ENCODE data around the gene CTBS.
"Not testable (repeated sequence)": the region's sequence is repeated elsewhere in the genome, so short reads cannot be mapped to it uniquely, and the experiment has no call there.

CTBS gene

DNA sequence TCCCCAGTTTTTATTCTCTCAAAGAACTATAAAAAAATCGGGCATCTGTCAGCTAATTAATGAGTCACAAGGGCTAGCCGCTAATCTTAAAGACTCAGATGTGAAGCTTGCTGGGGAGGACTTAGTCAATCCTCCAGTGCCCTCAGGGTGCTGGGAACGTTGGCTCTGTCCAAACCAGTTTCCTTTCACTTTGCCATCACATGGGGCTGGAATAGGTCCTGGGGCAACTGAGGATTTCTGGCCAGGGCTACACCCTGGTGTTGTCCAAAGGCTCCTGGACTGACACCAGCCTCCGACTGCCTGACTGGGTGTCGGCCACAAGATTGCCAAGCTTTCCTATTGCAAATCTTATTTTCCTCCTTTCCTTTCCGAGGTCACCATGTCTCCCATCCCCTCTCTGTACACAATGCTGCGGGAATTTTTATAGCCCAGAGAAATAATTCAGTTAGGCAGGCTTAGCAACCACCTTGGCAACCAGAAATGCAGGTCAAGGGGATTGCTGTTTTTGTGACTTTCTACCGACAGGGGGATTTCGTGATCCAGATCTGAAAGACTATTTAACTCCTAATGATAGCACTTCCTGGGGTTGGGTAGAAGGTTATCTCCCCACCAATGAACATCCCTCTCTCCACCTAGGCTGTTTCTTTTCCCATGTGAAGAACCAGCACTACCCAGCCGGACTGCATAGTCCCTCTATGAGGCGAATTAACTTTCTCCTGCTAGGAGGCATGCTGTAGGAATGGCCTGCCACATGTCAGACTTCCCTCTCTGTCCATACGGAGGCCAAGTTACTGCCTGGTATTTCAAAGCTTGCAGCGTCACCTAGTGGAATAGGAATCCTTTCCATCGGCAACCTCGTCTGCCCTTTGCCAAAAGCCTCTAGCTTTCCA lies 29.9 kb upstream of the CTBS start:
- DNase-seq (ENCODE audit: low read depth), result peak; percentile 95
- H3K4me3 ChIP-seq (ENCODE audit: control insufficient read depth, low read depth, low read length), result peak overlapping the region; percentile 31
- TF ChIP-seq, protein P1, sequence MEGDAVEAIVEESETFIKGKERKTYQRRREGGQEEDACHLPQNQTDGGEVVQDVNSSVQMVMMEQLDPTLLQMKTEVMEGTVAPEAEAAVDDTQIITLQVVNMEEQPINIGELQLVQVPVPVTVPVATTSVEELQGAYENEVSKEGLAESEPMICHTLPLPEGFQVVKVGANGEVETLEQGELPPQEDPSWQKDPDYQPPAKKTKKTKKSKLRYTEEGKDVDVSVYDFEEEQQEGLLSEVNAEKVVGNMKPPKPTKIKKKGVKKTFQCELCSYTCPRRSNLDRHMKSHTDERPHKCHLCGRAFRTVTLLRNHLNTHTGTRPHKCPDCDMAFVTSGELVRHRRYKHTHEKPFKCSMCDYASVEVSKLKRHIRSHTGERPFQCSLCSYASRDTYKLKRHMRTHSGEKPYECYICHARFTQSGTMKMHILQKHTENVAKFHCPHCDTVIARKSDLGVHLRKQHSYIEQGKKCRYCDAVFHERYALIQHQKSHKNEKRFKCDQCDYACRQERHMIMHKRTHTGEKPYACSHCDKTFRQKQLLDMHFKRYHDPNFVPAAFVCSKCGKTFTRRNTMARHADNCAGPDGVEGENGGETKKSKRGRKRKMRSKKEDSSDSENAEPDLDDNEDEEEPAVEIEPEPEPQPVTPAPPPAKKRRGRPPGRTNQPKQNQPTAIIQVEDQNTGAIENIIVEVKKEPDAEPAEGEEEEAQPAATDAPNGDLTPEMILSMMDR (conservative IDR thresholded peaks at IDR 0.05; ENCODE audit: control insufficient read depth, insufficient read depth, low read depth, low read length), result peak; percentile 70

DNA sequence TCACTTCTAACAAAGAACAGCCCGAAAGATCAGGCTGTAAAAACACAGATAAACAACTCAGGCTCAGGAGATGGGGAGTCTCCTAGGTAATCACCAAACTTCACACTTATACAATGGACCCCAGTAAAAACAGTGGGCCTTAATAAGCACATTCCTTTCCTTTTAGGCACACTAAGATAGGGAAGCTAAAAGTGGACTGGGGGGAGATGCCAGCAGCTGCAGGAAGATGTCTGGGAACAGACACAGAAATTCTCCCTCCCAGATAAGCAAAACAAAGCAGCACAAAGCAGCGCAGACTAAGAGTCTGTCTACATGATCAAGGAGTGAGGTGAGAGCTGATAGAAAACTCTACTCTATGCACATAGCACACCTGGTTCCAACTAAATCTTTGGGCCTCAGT lies 29.0 kb upstream of the CTBS start:
- no peak overlapping the region for H3K4me3 ChIP-seq (ENCODE audit: control insufficient read depth, low read depth, low read length)
- TF ChIP-seq, protein P1 (conservative IDR thresholded peaks at IDR 0.05; ENCODE audit: control insufficient read depth, insufficient read depth, low read depth, low read length), result no peak
- peak; percentile 16 for DNase-seq (ENCODE audit: low read depth)

DNA sequence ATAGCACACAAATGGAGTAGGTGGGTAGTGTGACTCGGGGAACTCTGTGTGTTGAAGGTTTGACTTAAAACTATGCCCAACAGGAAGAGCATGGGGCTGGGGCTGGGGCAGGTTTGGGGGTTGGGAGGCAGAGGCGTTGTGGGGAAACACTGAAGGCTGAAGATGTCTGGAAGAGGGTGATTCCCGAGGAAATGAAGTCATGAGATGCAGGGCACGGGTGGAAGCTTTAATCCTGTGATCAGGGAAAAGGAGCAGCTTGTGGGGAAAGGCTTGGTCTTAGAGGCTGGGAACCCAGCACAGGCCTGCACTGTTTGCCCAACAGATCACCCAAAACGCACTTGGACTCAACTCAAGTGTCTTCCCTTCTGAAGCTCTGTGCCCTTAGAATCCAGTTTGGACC lies 26.6 kb upstream of the CTBS start:
- no peak for DNase-seq (ENCODE audit: low read depth)
- TF ChIP-seq, protein P1 (conservative IDR thresholded peaks at IDR 0.05; ENCODE audit: control insufficient read depth, insufficient read depth, low read depth, low read length), result no peak
- H3K4me3 ChIP-seq (ENCODE audit: control insufficient read depth, low read depth, low read length), result no peak overlapping the region

DNA sequence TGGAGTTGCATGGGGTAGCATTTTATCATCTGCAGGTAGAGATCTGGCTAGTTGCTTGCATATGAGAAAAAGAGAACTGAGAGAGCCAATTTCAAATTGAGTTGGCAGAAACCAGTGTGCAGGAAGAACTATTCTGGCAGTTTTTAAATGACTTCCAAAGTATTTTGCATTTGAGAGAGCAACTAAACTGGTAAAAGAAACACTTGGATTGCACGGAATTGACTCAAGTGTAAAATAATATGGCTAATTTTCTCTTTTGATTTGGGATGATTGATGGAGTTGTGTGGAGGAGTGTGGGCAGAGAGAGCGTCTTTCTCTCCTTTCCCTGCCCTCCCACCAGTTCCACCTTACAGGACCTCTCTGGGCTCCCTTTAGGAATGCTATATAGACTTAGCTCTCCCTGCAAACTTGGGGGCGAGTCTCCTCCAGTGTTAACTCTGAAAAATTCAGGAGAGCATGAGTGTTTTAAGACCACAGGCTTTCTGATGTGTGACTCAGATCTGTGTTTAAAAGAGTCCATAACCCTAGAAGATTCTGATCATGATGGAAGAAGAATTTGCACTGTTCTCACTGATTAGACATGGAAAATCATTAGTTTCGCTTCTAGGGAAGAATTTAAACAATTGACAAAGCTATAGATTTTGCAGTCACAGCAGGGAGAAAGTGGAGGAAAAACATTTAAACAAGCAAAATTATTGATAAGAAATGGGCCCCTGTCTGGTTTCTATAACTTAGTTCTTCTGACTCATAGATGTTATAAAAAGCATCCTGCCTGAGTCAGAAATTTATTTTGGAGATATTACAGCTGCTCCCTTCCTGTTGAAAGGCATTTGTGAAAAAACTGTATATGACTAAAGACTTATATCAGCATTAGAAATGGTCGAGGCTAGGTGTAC lies 24.9 kb upstream of the CTBS start:
- peak; percentile 88 for DNase-seq (ENCODE audit: low read depth)
- no peak overlapping the region for H3K4me3 ChIP-seq (ENCODE audit: control insufficient read depth, low read depth, low read length)
- TF ChIP-seq, protein P1 (conservative IDR thresholded peaks at IDR 0.05; ENCODE audit: control insufficient read depth, insufficient read depth, low read depth, low read length), result no peak

DNA sequence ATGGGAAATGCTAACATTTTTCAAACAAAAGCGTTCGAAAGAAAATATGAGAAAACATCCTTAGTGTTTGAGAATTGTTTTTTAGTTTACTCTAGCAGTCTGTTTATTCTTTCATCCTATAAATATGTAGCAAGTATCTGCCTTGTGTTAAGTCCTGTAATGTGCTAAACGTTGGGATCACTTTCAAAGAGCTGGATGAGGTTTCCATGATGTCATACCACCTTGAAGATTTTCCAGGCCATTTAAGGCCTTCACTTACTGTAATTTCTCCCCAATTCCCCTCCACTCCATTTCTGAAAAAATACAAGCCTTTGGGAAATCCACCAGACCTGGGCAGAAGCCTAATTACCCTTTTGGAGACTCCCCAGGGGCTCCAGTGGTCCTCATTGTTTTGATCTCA lies 24.2 kb upstream of the CTBS start:
- DNase-seq (ENCODE audit: low read depth), result peak; percentile 66
- H3K4me3 ChIP-seq (ENCODE audit: control insufficient read depth, low read depth, low read length), result no peak overlapping the region
- TF ChIP-seq, protein P1 (conservative IDR thresholded peaks at IDR 0.05; ENCODE audit: control insufficient read depth, insufficient read depth, low read depth, low read length), result no peak

DNA sequence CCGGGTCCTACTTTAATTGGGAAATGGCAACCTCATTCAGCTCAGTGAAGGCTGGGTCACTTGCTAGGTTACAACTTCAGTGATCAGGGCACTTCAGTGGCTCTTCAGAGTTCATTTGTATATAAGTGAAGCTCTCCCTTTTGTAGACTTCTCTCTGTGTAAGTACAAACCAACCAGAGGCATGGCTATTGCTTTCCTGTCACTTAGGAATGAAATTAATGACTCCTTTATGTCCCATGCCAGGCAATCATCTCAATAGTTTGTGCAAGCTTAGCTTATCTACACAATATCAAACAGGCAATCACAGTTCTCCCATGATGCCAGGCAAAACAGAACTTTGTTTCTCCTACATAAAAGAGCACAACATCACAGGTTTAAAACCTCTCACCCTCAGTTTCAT lies 22.8 kb upstream of the CTBS start:
- DNase-seq (ENCODE audit: low read depth), result no peak
- no peak overlapping the region for H3K4me3 ChIP-seq (ENCODE audit: control insufficient read depth, low read depth, low read length)
- TF ChIP-seq, protein P1 (conservative IDR thresholded peaks at IDR 0.05; ENCODE audit: control insufficient read depth, insufficient read depth, low read depth, low read length), result no peak

DNA sequence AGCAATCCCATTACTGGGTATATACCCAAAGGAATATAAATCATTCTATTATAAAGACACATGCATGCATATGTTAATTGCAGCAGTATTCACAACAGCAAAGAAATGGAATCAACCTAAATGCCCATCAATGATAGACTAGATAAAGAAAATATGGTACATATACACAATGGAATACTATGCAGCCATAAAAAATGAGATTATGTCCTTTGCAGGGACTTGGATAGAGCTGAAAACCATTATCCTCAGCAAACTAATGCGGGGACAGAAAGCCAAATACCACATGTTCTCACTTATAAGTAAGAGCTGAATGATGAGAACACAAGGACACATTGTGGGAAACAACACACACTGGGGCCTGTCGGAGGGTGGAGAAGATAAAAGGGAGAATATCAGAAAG lies 20.7 kb upstream of the CTBS start:
- DNase-seq (ENCODE audit: low read depth), result not testable (repeated sequence)

More for the DNA sequence above, 20.7 kb upstream of the CTBS start:
- H3K4me3 ChIP-seq (ENCODE audit: control insufficient read depth, low read depth, low read length), result not testable (repeated sequence)
